NCI-H2227 treated with DMSO at 0.1 percent for 48 hours (cell line): ENCODE data around the gene GNAI1.

Experiments
- DNase-seq: peaks from one replicate; lab custom pipeline; 2025; lab: John Stamatoyannopoulos, UW

GNAI1 gene

GRCh38 chr7:80134536-80135308 is at the start of gene GNAI1:
TSS of gene GNAI1 (plus strand) at chr7:80134831. CDS start at chr7:80135161, 330 bp downstream.
- DNase-seq: peak; percentile 91

GRCh38 chr7:80087051-80087770 is 47.4 kb upstream of the GNAI1 start:
- DNase-seq: no peak

- no peak for DNase-seq
Measured at GRCh38 chr7:80087771-80088170, 46.9 kb upstream of the GNAI1 start.

GRCh38 chr7:80088705-80089104 is 45.9 kb upstream of the GNAI1 start:
- no peak for DNase-seq

GRCh38 chr7:80089366-80089765 is 45.3 kb upstream of the GNAI1 start:
- DNase-seq: no peak

GRCh38 chr7:80093349-80093748 is 41.3 kb upstream of the GNAI1 start:
- no peak for DNase-seq

- peak; percentile 9 for DNase-seq
Measured at GRCh38 chr7:80095545-80095944, 39.1 kb upstream of the GNAI1 start.

GRCh38 chr7:80097756-80098155 is 36.9 kb upstream of the GNAI1 start:
- DNase-seq: no peak

GRCh38 chr7:80098795-80099194 is 35.8 kb upstream of the GNAI1 start:
- no peak for DNase-seq

- no peak for DNase-seq
Measured at GRCh38 chr7:80100254-80100653, 34.4 kb upstream of the GNAI1 start.

- no peak for DNase-seq
Measured at GRCh38 chr7:80105701-80106408, 28.8 kb upstream of the GNAI1 start.

- DNase-seq: no peak
Measured at GRCh38 chr7:80106498-80107113, 28.0 kb upstream of the GNAI1 start.

- DNase-seq: no peak
Measured at GRCh38 chr7:80107278-80107677, 27.4 kb upstream of the GNAI1 start.

GRCh38 chr7:80110376-80110775 is 24.3 kb upstream of the GNAI1 start:
- DNase-seq: no peak

- no peak for DNase-seq
Measured at GRCh38 chr7:80114159-80114558, 20.5 kb upstream of the GNAI1 start.

GRCh38 chr7:80124526-80125264 is 9.9 kb upstream of the GNAI1 start:
- DNase-seq: no peak

GRCh38 chr7:80127412-80128160 is 7.0 kb upstream of the GNAI1 start:
- peak; percentile 87 for DNase-seq

- DNase-seq: no peak
Measured at GRCh38 chr7:80128918-80129317, 5.7 kb upstream of the GNAI1 start.

- DNase-seq: no peak
Measured at GRCh38 chr7:80129785-80130184, 4.8 kb upstream of the GNAI1 start.

- DNase-seq: no peak
Measured at GRCh38 chr7:80131675-80132435, 2.8 kb upstream of the GNAI1 start.
